ENCODE results near the gene HOMEZ.
"Not testable (repeated sequence)": the region's sequence is repeated elsewhere in the genome, so short reads cannot be mapped to it uniquely, and the experiment has no call there.

Gene HOMEZ

DNA sequence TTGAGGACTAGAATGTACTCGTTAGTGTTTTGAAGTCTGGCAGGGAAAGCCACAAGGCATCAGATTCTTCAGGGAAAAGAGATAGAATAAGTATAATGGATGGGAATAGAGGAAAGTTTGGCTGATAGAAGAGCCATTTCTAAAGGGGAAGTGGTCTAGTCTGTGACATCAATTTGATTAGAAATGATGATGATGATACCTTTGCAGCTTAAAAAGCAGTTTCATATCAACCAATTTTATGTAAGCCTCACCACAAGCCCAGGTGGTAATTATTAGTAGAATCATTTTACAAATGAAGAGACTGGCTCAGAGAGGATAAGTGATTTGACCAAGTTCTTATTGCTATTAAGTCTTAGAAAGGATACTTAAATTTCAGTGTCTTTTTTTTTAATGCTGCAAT lies 45.3 kb downstream of the HOMEZ start:
- H3K4me1 ChIP-seq (ENCODE audit: control insufficient read depth, insufficient read depth, low read length), result peaks cover 5% of the 10 kb centered on the region
- H3K27me3 ChIP-seq (ENCODE audit: control insufficient read depth, insufficient read depth, low read length), result no peaks in the 10 kb centered on the region; the same call in 1 of the 2 replicates
- no peak overlapping the region for H3K9ac ChIP-seq (ENCODE audit: low read depth, low read length)
- no peak overlapping the region for H3K27ac ChIP-seq (ENCODE audit: low read depth, low read length)
- H3K9me3 ChIP-seq (ENCODE audit: control insufficient read depth, insufficient read depth, low read length), result no peaks in the 10 kb centered on the region
- H3K4me3 ChIP-seq (ENCODE audit: low read depth, low read length), result no peak overlapping the region
- H3K36me3 ChIP-seq (ENCODE audit: control insufficient read depth, insufficient read depth, low read length), result no peaks in the 10 kb centered on the region

DNA sequence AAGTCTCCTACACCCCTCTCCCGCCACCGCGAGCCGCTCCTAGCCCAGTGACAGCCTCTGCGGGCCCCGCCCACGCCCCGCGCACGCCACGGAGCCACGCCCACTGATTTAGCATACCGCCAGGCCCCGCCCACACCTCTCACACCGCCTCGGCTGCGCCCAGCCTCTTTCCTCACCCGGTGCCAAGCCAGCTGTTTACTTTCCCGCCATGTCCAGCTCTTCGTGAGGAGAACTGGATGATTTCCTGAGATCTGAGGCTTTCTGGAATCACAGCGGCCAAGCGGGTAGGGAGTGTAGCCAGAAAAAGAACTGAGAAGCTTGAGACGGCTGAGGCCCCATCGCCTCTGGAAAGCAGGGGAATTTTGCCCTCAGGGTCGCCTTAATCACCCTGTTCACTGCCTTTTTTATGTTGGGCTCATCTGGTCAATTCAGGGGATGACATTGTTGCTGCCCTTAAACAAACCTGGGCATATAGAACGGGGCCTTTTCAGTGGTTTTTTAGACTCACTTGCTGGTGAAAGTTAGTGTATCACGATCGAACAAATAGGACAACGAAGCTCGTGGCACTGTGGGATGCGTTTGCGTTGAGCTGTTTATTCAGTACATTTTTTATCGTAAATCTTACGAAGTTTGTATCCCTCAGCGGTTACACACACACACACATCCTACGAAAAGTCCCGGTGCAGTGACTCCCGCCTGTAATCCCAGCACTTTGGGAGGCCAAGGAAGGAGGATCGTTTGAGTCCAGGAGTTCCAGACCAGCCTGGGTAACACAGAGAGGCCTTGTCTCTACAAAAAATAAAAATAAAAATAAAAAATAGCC lies 47.9 kb downstream of the HOMEZ start, which contains the start of gene RNF212B:
TSS of gene RNF212B (plus strand) at position 165 of the 823 bp plus-strand sequence. CDS start 2,410 bp downstream, outside the sequence.
- peak within 1 kb of the TSS; percentile 47 for H3K4me3 ChIP-seq (ENCODE audit: low read depth, low read length)
- H3K36me3 ChIP-seq (ENCODE audit: control insufficient read depth, insufficient read depth, low read length), result no peaks in the 10 kb centered on the region
- 0 out of 2 replicates have a peak within 1 kb of the TSS, but pooled peaks have one; percentile 22 for H3K9ac ChIP-seq (ENCODE audit: low read depth, low read length)
- no peaks in the 10 kb centered on the region; the same call in 1 of the 2 replicates for H3K27me3 ChIP-seq (ENCODE audit: control insufficient read depth, insufficient read depth, low read length)
- no peaks in the 10 kb centered on the region for H3K9me3 ChIP-seq (ENCODE audit: control insufficient read depth, insufficient read depth, low read length)
- peaks cover 5% of the 10 kb centered on the region for H3K4me1 ChIP-seq (ENCODE audit: control insufficient read depth, insufficient read depth, low read length)
- H3K27ac ChIP-seq (ENCODE audit: low read depth, low read length), result peak within 1 kb of the TSS; percentile 63

DNA sequence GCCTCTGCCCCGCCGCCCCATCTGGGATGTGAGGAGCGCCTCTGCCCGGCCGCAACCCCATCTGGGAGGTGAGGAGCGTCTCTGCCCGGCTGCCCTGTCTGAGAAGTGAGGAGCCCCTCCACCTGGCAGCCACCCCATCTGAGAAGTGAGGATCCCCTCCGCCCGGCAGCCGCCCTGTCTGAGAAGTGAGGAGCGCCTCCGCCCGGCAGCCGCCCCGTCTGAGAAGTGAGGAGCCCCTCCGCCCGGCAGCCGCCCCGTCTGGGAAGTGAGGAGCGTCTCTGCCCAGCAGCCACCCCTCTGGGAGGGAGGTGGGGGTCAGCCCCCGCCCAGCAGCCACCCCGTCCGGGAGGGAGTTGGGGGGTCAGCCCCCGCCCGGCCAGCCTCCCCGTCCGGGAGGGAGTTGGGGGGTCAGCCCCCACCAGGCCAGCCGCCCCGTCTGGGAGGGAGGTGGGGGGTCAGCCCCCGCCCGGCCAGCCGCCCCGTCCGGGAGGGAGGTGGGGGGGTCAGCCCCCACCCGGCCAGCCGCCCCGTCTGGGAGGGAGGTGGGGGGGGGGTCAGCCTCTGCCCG lies 53.6 kb downstream of the HOMEZ start:
- H3K27me3 ChIP-seq (ENCODE audit: control insufficient read depth, insufficient read depth, low read length); H3K9me3 ChIP-seq (ENCODE audit: control insufficient read depth, insufficient read depth, low read length); H3K9ac ChIP-seq (ENCODE audit: low read depth, low read length); H3K4me1 ChIP-seq (ENCODE audit: control insufficient read depth, insufficient read depth, low read length); H3K27ac ChIP-seq (ENCODE audit: low read depth, low read length); H3K36me3 ChIP-seq (ENCODE audit: control insufficient read depth, insufficient read depth, low read length); H3K4me3 ChIP-seq (ENCODE audit: low read depth, low read length): not testable (repeated sequence)

DNA sequence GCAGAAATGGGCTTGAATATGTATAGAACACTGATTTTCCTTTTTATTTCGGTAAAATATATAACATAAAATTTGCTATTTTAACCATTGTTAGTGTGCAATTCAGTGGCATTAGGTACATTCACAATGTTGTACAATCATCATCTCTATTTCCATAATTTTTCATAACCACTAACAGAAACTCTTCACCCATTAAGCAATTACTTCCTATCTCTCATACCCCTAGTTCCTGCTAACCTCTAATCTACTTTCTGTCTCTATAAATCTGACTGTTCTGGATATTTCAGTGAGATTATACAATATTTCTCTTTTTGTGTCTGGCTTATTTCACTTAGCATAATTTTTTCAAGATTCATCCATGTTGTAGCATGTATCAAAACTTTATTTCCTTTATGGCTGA lies 57.1 kb downstream of the HOMEZ start:
- Histone ChIP-seq H3K36me3 (ENCODE audit: control insufficient read depth, insufficient read depth, low read length) (no peaks in the 10 kb centered on the region), H3K9ac (ENCODE audit: low read depth, low read length) (no peak overlapping the region), H3K4me3 (ENCODE audit: low read depth, low read length) (no peak overlapping the region), H3K9me3 (ENCODE audit: control insufficient read depth, insufficient read depth, low read length) (peaks cover 4% of the 10 kb centered on the region; the same call in 1 of the 2 replicates), H3K4me1 (ENCODE audit: control insufficient read depth, insufficient read depth, low read length) (no peaks in the 10 kb centered on the region), H3K27ac (ENCODE audit: low read depth, low read length) (no peak overlapping the region), H3K27me3 (ENCODE audit: control insufficient read depth, insufficient read depth, low read length) (no peaks in the 10 kb centered on the region)

DNA sequence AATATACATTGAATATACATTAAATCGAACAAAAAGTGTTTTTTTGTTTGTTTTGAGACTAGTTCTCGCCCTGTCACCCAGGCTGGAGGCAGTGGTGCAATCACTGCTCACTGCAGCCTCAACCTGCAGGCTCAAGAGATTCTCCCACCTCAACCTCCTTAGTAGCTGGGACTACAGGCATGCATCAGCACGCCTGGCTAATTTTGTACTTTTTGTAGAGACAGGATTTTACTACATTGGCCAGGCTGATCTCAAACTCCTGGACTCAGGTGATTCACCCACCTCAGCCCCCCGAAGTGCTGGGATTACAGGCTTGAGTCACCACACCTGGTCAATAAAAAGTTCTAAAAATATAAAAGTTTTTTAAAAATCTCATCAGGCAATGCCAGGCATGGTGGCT lies 58.4 kb downstream of the HOMEZ start:
- no peaks in the 10 kb centered on the region for H3K36me3 ChIP-seq (ENCODE audit: control insufficient read depth, insufficient read depth, low read length)
- no peaks in the 10 kb centered on the region for H3K4me1 ChIP-seq (ENCODE audit: control insufficient read depth, insufficient read depth, low read length)
- H3K9me3 ChIP-seq (ENCODE audit: control insufficient read depth, insufficient read depth, low read length), result peaks cover 4% of the 10 kb centered on the region; the same call in 1 of the 2 replicates

DNA sequence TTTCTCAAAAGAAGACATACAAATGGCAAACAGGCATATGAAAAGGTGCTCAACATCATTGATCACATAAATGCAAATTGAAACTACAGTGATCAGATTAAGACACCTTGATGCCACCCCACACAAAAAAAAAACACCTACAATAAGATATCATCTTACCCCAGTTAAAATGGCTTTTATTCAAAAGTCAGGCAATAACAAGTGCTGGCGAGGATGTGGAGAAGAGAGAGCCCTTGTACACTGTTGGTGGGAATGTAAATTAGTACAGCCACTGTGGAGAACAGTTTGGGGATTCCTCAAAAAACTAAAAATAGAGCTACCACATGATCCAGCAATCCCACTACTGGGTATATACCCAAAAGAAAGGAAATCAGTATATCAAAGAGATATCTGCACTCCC lies 61.0 kb downstream of the HOMEZ start:
- not testable (repeated sequence) for H3K9me3 ChIP-seq (ENCODE audit: control insufficient read depth, insufficient read depth, low read length); H3K27ac ChIP-seq (ENCODE audit: low read depth, low read length); H3K9ac ChIP-seq (ENCODE audit: low read depth, low read length); H3K4me3 ChIP-seq (ENCODE audit: low read depth, low read length); H3K36me3 ChIP-seq (ENCODE audit: control insufficient read depth, insufficient read depth, low read length); H3K4me1 ChIP-seq (ENCODE audit: control insufficient read depth, insufficient read depth, low read length); H3K27me3 ChIP-seq (ENCODE audit: control insufficient read depth, insufficient read depth, low read length)

More for the DNA sequence above, 58.4 kb downstream of the HOMEZ start:
- Histone ChIP-seq H3K4me3 (ENCODE audit: low read depth, low read length) (no peak overlapping the region), H3K27ac (ENCODE audit: low read depth, low read length) (no peak overlapping the region), H3K27me3 (ENCODE audit: control insufficient read depth, insufficient read depth, low read length) (no peaks in the 10 kb centered on the region), H3K9ac (ENCODE audit: low read depth, low read length) (no peak overlapping the region)
